AML-193 (cell line): ENCODE data around the gene ATP9A.
"Not testable (repeated sequence)": the region's sequence is repeated elsewhere in the genome, so short reads cannot be mapped to it uniquely, and the experiment has no call there.

Experiments used
- DNase-seq, 2 experiments: peaks; one replicate each; lab custom pipeline; 2025; lab: John Stamatoyannopoulos, UW

The ATP9A gene

GRCh38 chr20:51723026-51723425, 45.2 kb downstream of the ATP9A start:
- not testable (repeated sequence) for DNase-seq

DNA sequence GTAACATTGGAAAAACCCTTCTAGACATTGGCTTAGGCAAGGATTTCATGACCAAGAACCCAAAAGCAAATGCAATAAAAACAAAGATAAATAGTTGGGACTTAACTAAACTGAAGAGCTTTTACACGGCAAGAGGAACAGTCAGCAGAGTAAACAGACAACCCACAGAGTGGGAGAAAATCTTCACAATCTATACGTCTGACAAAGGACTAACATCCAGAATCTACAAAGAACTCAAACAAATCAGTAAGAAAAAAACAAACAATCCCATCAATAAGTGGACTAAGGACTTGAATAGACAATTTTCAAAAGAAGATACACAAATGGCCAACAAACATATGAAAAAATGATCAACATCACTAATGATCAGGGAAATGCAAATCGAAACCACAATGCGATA, 45.9 kb downstream of the ATP9A start:
- not testable (repeated sequence) for DNase-seq

- DNase-seq, result no peak
Measured at GRCh38 chr20:51720854-51721253, 47.3 kb downstream of the ATP9A start.

- DNase-seq, result no peak
Measured at GRCh38 chr20:51720384-51720783, 47.8 kb downstream of the ATP9A start.

- DNase-seq, result no peak
Measured at GRCh38 chr20:51715856-51716185, 52.4 kb downstream of the ATP9A start.

DNA sequence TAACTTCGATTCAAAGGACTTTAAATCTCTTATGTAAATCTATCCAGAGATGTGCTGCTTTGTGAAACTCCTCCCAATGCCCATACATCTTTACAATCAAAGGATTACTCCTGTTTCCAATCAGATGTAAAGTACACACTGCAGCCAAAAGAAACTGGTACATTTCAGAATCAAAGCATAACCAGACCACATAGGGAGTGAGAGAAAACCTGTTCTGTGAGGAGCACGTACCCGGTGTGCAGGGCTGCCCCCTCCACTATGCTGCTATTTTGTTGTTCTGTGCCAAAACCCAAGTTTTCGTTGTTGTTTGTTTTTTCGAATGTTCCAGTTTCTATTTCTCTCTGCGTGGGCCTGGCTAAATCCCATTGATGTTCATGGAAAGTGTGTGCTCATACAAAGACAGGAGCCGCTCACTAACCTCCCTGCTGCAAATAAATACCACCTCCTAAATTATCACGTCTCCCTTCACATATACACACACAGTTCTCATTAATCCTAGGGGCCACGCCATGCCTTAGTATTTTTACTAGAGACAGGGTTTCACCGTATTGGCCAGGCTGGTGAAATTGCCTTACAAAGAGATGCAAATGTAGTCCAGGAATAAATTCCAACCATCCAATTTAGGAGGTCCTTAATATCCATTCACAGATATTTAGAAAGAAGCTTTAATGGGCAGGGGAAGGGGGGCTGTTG, 52.9 kb downstream of the ATP9A start:
- DNase-seq, result no peak

DNA sequence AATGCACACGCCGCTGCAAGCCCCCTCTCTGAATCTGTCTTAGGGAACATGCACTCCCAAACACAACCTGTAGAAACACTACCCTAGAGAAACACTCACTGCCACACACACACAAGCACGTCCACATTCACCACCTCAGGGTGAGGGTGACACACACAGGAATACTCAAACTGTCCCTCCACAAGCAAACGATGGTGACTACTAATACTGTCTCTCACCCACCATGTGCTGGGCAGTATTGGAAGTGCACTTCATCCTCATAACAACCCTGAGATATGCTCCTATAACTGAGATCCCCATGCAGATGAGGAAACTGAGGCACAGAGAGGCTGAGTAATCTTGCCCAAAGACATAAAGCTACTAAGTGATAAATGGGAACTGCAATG, 55.0 kb downstream of the ATP9A start:
- DNase-seq, result no peak

- no peak for DNase-seq
Measured at GRCh38 chr20:51712501-51713212, 55.5 kb downstream of the ATP9A start.

DNA sequence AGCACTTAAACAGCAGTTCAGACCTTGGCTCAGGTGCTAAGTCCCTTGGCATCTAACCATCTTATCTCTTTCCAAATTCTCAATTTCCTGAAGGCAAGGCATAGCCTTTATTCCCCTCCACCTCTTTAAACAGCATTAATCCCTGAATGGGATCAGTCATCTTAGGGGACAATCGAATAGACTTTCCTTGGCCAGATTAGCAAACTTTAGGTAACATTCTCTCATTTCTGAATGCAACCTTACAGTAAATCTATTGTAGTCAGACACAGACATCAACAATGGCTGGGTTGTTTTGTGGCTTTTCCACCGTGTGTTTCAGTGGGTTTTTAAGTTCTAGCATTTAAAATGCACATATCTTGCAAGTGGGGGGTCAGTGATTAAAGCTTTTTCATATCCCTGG, 56.8 kb downstream of the ATP9A start:
- no peak for DNase-seq

- no peak for DNase-seq
Measured at GRCh38 chr20:51710361-51710894, 57.8 kb downstream of the ATP9A start.

DNA sequence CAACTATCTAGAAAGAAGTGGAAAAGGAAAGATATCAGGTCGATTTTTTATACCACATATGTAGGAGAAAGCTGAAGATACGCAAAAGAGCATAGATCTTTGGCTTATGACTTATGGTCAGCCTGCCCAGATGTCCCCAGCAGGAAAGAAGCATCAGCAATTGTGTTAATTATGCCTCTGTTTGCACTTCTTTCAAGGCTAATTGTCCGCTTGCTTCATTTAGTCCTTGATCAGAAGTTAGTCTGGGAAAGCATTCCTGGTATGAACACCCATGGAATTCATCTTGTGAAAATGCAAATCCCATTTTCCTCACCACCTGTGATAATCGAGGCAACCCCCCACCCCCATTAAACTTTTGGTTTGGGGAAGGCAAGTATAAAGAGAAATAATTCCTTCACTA, 62.8 kb downstream of the ATP9A start:
- no peak for DNase-seq

DNA sequence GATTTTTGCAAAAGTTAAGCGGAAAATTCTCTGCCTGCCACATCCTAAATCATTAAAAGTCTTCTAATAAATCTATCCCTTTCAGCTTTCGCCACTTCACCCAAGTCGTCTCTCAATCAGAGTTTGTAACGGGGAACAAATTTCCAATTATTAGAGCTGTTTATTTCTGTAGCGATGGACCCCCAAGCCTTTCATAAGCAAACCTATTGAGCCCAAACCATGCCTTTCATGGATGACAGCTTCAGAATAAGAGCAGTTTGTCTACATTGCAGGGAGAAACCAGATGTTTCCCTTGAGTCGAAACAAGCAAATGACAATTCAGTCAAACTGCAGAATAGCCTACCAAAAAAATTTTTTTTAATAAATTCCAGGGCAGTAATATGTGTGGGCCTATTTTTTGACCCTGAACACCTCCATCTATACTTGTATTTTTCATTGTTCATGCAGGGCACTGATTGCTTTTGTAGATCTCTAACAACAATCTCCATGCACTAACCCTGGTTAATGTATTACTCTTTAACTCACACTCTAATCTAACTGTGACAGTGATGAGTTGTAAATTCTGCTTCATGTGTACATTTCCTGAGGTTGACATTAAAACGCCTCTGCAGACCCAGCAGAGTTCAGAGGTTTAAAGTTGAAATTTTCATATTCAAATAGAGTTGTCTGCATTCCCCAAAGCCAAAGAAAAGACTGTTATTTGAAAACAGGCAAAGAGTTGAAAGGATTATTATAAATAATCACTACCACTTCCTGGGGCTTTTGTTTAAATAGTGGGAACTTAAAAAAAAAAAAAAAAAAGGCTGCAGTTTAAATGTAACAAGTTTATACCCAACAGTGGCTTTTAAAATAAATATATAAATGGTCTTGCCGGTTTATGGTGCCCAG, 64.5 kb downstream of the ATP9A start:
- no peak for DNase-seq

DNA sequence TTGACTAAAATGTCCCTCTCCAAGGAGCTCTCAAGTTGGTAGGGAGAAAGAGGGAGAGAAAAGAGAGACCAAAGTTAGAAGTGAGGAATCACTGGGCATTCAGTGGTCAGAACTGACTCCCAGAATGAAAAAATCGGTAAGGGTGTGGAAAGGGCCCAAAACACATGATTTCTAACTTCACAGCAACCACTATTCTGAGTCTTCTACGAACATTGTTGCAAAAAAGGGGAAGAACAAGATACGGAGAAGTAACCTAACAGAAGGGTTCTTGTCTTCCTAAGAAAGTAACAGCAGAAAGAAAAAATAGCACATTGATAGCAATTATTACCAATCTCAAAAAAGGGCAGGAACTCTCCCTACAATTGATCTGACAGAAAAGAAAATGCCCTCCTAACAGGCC, 65.6 kb downstream of the ATP9A start:
- DNase-seq, result peak; percentile 5 to 6

- peak; percentile 0 to 10 for DNase-seq
Measured at GRCh38 chr20:51700809-51701285, 67.3 kb downstream of the ATP9A start.

- DNase-seq, result no peak
Measured at GRCh38 chr20:51698252-51698651, 69.9 kb downstream of the ATP9A start.

GRCh38 chr20:51697096-51697826, 70.9 kb downstream of the ATP9A start:
- no peak for DNase-seq

DNA sequence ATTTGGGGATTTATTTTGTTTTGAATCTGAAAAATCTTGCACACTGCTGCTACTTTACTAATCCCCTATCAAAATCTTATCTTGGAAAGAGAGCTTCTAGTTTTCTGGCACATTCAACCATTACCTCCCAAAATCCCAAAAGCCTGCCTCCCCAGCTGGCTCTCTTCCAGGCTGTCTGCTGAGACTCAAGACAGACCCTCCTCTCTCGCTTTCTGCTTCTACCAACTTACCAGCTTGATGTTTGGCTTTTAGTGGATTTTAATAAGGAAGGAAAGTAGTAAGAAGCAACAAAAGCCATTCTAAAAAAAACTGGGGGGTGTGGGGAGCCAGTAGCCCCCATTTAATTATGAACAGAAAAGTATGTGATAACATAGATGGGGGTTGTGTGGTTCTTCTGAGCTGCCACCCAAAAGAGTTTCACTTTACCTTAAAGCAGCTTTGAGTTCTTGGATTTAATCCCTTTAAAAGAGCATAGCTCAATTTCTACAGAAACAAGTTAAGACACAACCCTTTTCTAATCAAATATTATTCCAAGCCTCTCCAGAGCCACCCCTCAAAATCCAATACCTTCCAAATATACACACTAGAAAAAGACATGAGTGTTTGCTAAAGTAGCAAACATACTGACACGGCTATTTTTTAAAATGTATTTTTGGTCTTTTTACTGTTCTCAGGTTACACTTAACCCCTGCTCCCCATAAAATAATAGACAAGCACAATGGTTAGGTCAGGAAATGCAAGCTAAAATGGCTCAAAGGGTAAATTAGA, 71.7 kb downstream of the ATP9A start:
- DNase-seq, result no peak

DNA sequence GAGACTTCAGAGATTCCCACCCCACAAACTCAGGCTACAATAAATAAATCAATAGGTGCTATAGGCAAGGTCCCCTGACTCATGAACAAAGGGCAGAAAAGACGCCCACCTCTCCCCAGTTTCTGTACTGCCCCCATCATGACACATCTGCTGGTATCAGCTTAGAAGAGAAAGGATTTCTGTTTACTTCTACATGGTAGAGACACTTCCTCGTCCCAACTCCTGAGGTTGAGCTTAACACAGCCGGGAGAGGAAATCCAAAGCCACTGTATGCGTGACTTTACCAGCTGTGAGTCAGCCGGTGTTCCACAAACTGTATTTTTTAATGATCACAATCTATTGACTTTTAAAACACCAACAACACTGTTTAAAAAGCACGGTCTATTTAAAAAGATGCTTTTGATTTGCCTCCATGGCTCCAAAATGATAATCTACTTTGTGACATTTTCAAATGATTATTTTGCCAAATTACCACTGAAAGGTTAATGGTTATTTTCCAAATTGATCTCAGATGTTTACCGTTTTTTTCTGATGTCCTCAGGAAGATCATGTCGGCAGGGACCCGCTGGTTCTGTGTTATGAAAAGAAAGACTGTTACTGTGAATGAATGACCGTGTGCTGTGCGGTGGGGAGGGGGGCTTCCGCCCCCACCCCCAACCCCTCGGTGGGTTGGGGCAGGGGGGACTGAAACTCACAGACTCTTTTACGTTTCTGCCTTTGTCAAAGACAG, 72.5 kb downstream of the ATP9A start:
- peak; percentile 4 to 20 for DNase-seq

- DNase-seq, result no peak
Measured at GRCh38 chr20:51692806-51693400, 75.3 kb downstream of the ATP9A start.

GRCh38 chr20:51691703-51692102, 76.5 kb downstream of the ATP9A start:
- no peak for DNase-seq
